ENCODE results near the gene LCE2A.
"Not testable (repeated sequence)": the region's sequence is repeated elsewhere in the genome, so short reads cannot be mapped to it uniquely, and the experiment has no call there.

Gene LCE2A, protein sequence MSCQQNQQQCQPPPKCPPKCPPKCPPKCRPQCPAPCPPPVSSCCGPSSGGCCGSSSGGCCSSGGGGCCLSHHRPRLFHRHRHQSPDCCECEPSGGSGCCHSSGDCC

GRCh38 chr1:152697701-152698600 is at the start of gene LCE2A:
Gene LCE2A, plus strand, starts transcription at chr1:152698345. Its CDS starts 557 bp downstream, at chr1:152698902.
- DNase-seq (ENCODE audit: low read depth) = no peak

- DNase-seq (ENCODE audit: low read depth) = peak; percentile 15
Measured at GRCh38 chr1:152654110-152654509, 44.0 kb upstream of the LCE2A start.

GRCh38 chr1:152656459-152656858 is 41.7 kb upstream of the LCE2A start:
- DNase-seq (ENCODE audit: low read depth) = no peak

- no peak for DNase-seq (ENCODE audit: low read depth)
Measured at GRCh38 chr1:152657677-152658076, 40.5 kb upstream of the LCE2A start.

DNA sequence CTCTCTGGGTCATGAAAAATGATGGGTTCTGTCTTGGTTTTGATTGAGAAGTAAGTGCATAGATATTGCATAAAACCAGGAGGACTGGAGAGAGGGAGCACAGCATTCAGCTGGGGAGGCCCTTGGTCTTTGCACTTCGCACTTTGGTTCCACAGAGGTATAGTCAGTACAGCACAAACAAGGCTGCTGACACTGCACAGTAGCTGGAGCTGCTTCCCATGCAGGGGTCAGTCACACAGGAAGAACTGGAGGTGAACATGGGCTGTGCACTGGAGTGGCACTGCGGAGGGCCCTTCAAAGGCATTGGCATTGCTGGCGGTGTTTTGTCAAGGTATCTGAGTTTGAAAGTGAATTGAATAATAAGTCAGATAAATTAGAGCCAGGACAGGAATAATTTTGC is 39.5 kb upstream of the LCE2A start:
- no peak for DNase-seq (ENCODE audit: low read depth)

GRCh38 chr1:152663098-152663497 is 35.0 kb upstream of the LCE2A start, which contains the start of gene LCE2D:
Gene LCE2D, plus strand, starts transcription at chr1:152663380. Its CDS starts 726 bp downstream, at chr1:152664106.
- no peak for DNase-seq (ENCODE audit: low read depth)

- not testable (repeated sequence) for DNase-seq (ENCODE audit: low read depth)
Measured at GRCh38 chr1:152666171-152666570, 32.0 kb upstream of the LCE2A start.

GRCh38 chr1:152667648-152668047 is 30.5 kb upstream of the LCE2A start:
- DNase-seq (ENCODE audit: low read depth) = no peak

DNA sequence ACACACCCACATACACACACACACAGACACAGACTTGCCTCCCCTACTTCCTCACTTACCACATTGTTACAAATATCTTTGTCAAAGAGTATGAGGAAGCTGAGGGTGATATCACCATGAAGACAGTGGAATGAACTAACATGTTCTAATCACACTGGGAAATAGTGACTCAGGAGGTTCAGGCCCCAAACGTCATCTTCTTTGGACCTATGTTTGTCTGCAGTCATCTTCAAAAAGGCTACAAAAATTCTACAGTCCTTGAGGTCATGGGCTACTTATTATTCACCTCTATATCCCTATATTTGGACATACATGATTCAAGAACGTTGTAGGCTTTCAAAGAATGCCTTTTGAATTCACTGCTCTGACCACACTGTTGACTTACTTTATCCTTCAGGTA is 25.1 kb upstream of the LCE2A start:
- DNase-seq (ENCODE audit: low read depth) = no peak

GRCh38 chr1:152674983-152675382 is 23.2 kb upstream of the LCE2A start, which contains the start of gene LCE2C:
Gene LCE2C, plus strand, starts transcription at chr1:152675279. Its CDS starts 737 bp downstream, at chr1:152676016.
- not testable (repeated sequence) for DNase-seq (ENCODE audit: low read depth)

DNA sequence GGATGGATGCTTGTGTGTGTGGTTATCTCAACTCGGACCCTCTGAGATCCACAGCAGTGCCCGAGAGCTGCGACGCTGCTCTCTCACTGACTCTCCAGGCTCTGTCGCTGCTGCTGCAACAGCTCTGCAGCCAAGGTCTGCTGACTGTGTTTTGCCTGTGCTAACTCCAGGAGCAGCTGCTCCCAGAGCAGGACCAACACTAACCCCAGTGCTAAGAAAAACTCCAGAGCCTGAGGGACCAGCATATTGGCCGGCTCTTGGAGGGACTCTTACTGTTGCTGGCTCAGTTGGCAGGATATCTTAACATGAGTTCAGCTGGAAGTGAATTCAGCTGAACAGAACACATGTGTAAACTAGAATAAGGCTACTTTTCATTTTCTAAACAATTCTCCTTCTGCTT is 18.7 kb upstream of the LCE2A start:
- no peak for DNase-seq (ENCODE audit: low read depth)

DNA sequence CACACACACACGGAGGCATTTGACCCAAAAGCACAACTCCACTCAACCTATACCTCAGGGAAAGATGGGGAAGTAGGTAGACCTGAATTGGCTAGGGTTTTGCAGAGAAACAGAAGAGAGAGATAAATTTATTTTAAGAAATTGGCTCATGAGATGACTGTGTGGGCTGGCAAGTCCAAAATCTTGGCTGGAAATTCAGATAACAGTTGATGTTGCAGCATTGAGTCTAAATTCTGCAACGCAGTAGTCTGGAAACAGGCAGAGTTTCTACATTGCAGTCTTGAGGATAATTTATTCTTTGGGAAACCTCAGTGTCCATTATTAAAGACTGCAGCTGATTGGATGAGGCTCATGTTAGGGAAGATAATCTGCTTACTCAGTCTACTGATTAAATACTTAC is 16.5 kb upstream of the LCE2A start:
- DNase-seq (ENCODE audit: low read depth) = no peak

GRCh38 chr1:152683846-152684245 is 14.3 kb upstream of the LCE2A start:
- no peak for DNase-seq (ENCODE audit: low read depth)

DNA sequence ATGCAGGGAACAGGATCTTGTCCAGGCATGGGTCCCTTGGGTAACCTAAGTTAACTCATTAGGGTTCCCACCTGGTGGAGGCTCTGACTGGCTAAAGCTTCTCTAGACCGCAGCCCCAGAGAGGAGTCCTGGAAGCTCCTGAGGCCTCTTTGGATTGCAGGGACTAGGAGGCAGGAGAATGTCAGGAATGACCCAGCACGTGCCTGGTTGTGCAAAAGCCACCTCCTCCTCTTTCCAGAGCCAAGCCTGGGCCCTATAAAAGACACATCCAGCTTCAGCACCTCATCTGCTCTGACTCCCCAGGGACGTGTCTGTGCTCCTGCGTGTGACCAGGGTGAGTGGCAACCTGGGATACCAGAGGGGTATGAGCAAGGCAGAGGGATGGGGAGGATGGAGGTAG is 12.3 kb upstream of the LCE2A start, which contains the start of gene LCE2B:
LCE2B (plus strand) TSS at position 301 of the 400 bp plus-strand sequence. CDS start 721 bp downstream, outside the sequence.
- not testable (repeated sequence) for DNase-seq (ENCODE audit: low read depth)

DNA sequence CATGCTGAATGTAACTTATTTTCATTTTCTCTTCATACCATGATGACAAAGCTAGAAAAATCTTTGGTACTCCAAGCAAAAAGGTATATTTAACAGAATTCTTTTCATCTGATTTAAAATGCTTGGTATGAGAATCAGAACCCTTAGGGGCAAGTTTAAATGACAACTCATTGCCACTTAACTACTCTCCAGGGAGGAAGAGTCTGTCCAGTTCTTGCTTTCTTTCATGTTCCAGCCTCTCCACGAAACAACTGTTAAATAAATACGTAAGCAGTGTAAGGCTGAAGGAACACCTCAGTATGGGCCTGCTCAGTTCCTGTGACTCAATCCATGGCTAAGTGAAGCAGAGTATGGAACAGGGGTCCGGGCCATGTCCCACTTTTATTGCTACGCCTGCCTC is 1.6 kb downstream of the LCE2A start:
- no peak for DNase-seq (ENCODE audit: low read depth)

DNA sequence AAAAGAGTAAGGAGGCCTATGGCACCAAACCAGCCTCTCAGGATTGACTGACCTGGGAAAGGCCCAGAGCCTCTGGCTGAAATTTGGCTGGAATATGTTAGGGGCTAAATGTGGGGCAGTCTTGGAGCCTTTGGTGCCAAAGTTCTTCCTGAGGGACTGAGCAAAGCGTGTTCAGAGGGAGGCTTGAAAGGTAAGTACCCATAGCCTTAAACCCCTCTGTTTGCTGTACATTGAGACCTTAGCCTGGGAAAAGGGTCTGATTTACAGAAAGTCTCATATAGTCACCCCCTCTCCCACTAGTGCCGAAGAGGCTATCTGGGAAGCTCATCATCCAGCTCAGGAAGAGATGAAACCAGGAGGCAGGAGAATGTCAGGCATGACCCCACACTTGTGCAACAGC is 9.7 kb downstream of the LCE2A start, which contains the start of gene LCE4A:
LCE4A (plus strand) TSS at position 301 of the 400 bp plus-strand sequence. CDS start 916 bp downstream, outside the sequence.
- no peak for DNase-seq (ENCODE audit: low read depth)

- no peak for DNase-seq (ENCODE audit: low read depth)
Measured at GRCh38 chr1:152718238-152718637, 20.1 kb downstream of the LCE2A start.

GRCh38 chr1:152725261-152725660 is 27.1 kb downstream of the LCE2A start:
- no peak for DNase-seq (ENCODE audit: low read depth)

DNA sequence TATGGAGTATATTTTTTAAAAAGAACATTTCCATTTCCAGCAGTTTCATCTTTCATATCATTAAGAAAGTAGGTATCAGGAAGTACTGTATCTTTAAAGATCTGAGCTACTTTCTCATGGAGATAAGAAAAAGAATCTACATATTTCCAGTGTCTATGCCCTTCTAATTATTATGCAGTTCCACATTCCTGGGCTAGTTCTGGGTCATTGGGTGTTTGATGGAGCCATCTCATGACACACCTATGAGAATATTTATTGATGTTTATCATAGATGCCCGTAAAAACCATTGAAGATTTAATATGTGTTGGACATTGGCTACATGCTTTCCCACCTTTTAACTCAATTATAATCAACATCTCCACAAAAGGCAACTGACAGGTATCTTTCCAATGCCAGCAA is 30.8 kb downstream of the LCE2A start:
- DNase-seq (ENCODE audit: low read depth) = no peak

DNA sequence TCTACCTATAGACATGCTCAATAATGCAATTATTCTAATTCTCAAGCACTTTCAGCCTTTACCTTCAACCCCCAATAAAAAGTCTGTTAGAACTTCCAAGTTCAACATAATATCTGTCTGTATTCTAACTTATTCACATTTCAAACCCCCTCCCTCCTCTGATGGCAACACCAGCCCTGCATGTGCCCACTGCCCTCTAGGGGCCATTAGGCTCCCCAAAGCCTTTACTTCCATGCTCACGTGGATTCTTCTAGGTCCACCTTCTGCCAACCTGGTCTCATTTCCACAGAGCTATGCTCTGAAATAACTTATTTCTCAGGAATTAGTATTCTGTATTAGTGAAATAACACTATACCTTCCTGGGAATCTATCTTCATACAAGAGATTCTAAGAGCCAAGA is 37.5 kb downstream of the LCE2A start:
- no peak for DNase-seq (ENCODE audit: low read depth)

DNA sequence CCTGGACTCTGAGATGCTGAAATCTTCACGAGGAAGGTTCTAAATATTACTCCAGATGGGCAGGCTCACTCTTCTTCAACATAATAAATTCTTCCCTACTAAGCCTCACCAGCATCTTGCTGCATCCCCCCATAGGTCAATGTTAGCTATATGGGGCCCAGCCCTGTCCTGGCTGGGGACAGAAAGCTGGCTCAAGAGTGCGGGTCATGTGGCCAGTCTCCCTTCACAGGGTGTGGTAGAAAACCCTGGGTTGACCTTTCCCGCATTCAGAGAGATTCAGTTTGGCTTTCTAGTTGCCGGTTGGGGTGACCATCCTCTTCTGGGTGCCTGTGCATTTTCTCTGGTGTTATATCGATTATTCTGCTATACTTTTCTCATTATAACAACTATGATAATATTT is 39.9 kb downstream of the LCE2A start:
- DNase-seq (ENCODE audit: low read depth) = no peak

DNA sequence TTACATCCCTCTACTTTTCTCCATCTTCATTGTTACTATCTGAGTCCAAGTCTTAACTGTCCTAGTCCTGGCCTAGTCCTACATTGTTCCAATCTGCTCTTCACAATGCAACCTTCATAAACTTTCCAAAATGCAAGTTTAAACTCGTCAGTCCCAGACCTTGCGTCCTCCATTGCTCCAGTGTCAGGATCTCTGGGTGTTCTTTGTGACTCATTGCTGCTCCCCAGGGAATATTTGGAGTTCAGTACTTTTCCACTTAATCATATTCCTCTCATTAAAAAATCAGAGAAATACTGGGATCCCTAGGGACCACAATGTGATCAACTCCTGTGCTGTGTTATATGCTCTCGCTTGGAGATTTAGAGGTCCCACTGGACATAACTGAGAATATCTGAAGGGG is 41.7 kb downstream of the LCE2A start:
- no peak for DNase-seq (ENCODE audit: low read depth)

GRCh38 chr1:152741656-152742055 is 43.5 kb downstream of the LCE2A start:
- DNase-seq (ENCODE audit: low read depth) = no peak

Measured in CMK (cell line).